HUES6 (cell line): ENCODE data around the gene ZFAND2A.

ENCODE experiments used
- H3K27ac ChIP-seq: 2 replicates; pipeline ENCODE4 v1.7.0; 2013; ENCODE audit warnings: low read depth, mild to moderate bottlenecking, low read length, inconsistent platforms
- H3K27me3 ChIP-seq: 2 replicates; pipeline ENCODE4 v1.6.1; 2013; ENCODE audit warnings: low read length; ENCODE audit not compliant: control insufficient read depth, insufficient read depth
- H3K36me3 ChIP-seq: 2 replicates; pipeline ENCODE4 v1.6.1; 2013; ENCODE audit warnings: low read length; ENCODE audit not compliant: control insufficient read depth, insufficient read depth
- H3K4me1 ChIP-seq: 2 replicates; pipeline ENCODE4 v1.6.1; 2013; ENCODE audit warnings: low read length; ENCODE audit not compliant: control insufficient read depth, insufficient read depth
- H3K4me3 ChIP-seq: 2 replicates; pipeline ENCODE4 v1.5.1; 2013; ENCODE audit warnings: low read depth, low read length
- H3K9ac ChIP-seq: one replicate; pipeline ENCODE4 v1.6.1; 2013; ENCODE audit warnings: mild to moderate bottlenecking, low read length
- H3K9me3 ChIP-seq: 2 replicates; pipeline ENCODE4 v1.6.1; 2013; ENCODE audit warnings: low read depth, low read length; ENCODE audit not compliant: control insufficient read depth, insufficient read depth

ZFAND2A gene

GRCh38 chr7:1112625-1113547 lies 47.1 kb downstream of the ZFAND2A start:
- Histone ChIP-seq H3K9ac (no peak overlapping the region), H3K9me3 (no peaks in the 10 kb centered on the region), H3K27ac (no peak overlapping the region), H3K4me3 (no peak overlapping the region), H3K27me3 (no peaks in the 10 kb centered on the region), H3K4me1 (no peaks in the 10 kb centered on the region), H3K36me3 (peaks cover 4% of the 10 kb centered on the region; the same call in 1 of the 2 replicates)

DNA sequence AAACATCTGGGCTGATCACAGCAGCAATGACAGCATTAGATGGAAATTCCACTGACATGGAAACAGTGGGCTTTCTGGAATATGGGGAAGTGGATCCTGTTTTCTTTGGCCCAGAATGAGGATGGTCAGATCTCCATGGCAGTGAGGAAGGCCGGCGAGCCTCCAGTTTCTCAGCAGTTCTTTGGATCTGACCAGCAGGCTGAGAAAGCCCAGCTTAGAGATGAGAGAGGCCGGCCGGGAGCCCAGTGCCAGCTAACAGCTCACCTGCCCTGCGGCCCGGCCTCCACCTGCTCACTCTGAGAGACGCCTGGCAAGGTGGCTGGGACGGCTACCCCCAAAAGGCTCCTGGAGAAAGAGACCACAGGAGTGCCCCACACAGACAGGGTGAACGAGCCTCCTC lies 47.9 kb downstream of the ZFAND2A start:
- Histone ChIP-seq H3K27me3 (no peaks in the 10 kb centered on the region), H3K4me1 (no peaks in the 10 kb centered on the region)

GRCh38 chr7:1111156-1111555 lies 48.8 kb downstream of the ZFAND2A start:
- H3K4me3 ChIP-seq = no peak overlapping the region
- H3K4me1 ChIP-seq = no peaks in the 10 kb centered on the region
- no peaks in the 10 kb centered on the region for H3K9me3 ChIP-seq
- H3K36me3 ChIP-seq = no peaks in the 10 kb centered on the region; the same call in 1 of the 2 replicates
- no peak overlapping the region for H3K27ac ChIP-seq
- no peaks in the 10 kb centered on the region for H3K27me3 ChIP-seq
- H3K9ac ChIP-seq = no peak overlapping the region

More for the DNA sequence above, 47.9 kb downstream of the ZFAND2A start:
- no peak overlapping the region for H3K9ac ChIP-seq
- H3K27ac ChIP-seq = no peak overlapping the region
- peaks cover under 1% of the 10 kb centered on the region; the same call in 1 of the 2 replicates for H3K36me3 ChIP-seq
- H3K4me3 ChIP-seq = no peak overlapping the region
- H3K9me3 ChIP-seq = no peaks in the 10 kb centered on the region

- Histone ChIP-seq H3K27me3 (no peaks in the 10 kb centered on the region), H3K36me3 (no peaks in the 10 kb centered on the region; the same call in 1 of the 2 replicates), H3K4me1 (no peaks in the 10 kb centered on the region), H3K4me3 (no peak overlapping the region), H3K9ac (no peak overlapping the region), H3K27ac (no peak overlapping the region), H3K9me3 (no peaks in the 10 kb centered on the region)
These were observed 49.6 kb downstream of the ZFAND2A start for GRCh38 chr7:1110358-1110757.

GRCh38 chr7:1109581-1110310 lies 50.2 kb downstream of the ZFAND2A start:
- H3K9me3 ChIP-seq = no peaks in the 10 kb centered on the region
- no peaks in the 10 kb centered on the region; the same call in 1 of the 2 replicates for H3K36me3 ChIP-seq
- no peaks in the 10 kb centered on the region for H3K27me3 ChIP-seq
- H3K9ac ChIP-seq = no peak overlapping the region
- H3K4me3 ChIP-seq = no peak overlapping the region
- H3K4me1 ChIP-seq = no peaks in the 10 kb centered on the region
- H3K27ac ChIP-seq = no peak overlapping the region

- Histone ChIP-seq H3K36me3 (no peaks in the 10 kb centered on the region; the same call in 1 of the 2 replicates), H3K4me3 (no peak overlapping the region), H3K27ac (no peak overlapping the region), H3K4me1 (no peaks in the 10 kb centered on the region), H3K9ac (no peak overlapping the region), H3K9me3 (no peaks in the 10 kb centered on the region), H3K27me3 (no peaks in the 10 kb centered on the region)
These were observed 51.6 kb downstream of the ZFAND2A start for GRCh38 chr7:1108264-1108920.

GRCh38 chr7:1106793-1107421 lies 53.1 kb downstream of the ZFAND2A start:
- Histone ChIP-seq H3K4me3 (no peak overlapping the region), H3K4me1 (no peaks in the 10 kb centered on the region), H3K9me3 (no peaks in the 10 kb centered on the region), H3K27ac (no peak overlapping the region), H3K9ac (no peak overlapping the region), H3K36me3 (no peaks in the 10 kb centered on the region; the same call in 1 of the 2 replicates), H3K27me3 (no peaks in the 10 kb centered on the region)

DNA sequence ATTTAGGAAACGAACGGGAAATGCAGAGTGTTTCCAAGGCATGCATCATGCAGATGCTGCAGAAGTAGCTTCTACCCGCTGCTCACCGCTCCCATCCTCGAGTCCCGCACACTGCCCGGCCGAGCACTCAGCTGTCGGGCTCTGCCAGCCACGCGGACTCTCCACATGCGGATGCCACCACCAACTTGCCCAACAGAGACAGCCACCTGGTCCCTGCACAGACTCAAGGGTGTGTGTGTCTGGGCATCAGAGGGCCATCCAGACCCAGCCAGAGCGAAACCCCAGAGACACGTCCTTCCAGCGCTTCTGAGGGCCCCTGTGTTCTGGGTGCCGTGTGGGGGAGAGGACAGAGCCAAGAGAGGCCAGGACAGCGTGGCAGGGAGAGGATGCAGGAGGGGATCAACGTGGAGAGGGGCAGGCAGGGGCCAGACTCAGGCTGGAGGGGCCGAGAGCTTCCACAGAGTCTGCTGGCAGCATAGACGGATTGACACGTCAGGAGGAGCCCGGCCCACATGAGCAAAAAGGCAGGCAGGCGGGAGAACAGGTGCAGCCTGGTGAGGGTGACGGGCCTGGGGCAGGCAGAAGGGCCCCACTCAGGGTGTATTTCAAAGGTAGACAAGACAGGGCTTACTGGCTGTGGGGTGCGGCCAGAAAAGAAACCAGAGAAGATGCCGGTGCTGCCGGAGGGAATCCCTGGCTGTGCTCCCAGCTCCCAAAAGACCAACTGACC lies 53.8 kb downstream of the ZFAND2A start:
- Histone ChIP-seq H3K4me1 (no peaks in the 10 kb centered on the region), H3K27ac (no peak overlapping the region), H3K9ac (no peak overlapping the region), H3K4me3 (no peak overlapping the region), H3K36me3 (no peaks in the 10 kb centered on the region; the same call in 1 of the 2 replicates), H3K9me3 (no peaks in the 10 kb centered on the region), H3K27me3 (no peaks in the 10 kb centered on the region)

DNA sequence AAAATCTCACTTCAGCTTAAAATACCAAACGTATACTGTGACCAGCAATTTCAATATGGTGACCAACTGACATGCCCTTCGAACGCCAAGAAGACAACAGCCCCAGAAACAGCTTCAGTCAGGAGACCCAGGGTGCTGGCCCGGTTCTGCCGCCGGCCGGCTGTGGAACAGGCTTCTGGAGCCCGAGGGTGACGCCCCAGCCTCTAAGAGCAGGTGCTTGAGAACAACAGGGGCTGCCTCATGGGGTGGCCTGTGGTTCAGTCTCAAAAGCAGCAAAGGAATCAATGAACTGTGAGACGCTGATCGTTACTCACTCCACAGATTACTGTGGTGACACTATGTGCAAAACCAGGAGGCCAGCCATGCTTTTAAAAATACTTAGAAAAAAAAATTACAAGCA lies 54.8 kb downstream of the ZFAND2A start:
- H3K4me1 ChIP-seq = no peaks in the 10 kb centered on the region; the same call in 1 of the 2 replicates
- H3K9me3 ChIP-seq = no peaks in the 10 kb centered on the region
- no peak overlapping the region for H3K4me3 ChIP-seq
- H3K27ac ChIP-seq = no peak overlapping the region
- H3K9ac ChIP-seq = no peak overlapping the region
- H3K27me3 ChIP-seq = no peaks in the 10 kb centered on the region
- no peaks in the 10 kb centered on the region; the same call in 1 of the 2 replicates for H3K36me3 ChIP-seq
